Measurements from ENCODE around the gene TOP1.
A peak's percentile ranks its signal among the peaks of the same experiment; 100 is the strongest.

GRCh38 chr20:40990542-40991120 is 38.0 kb upstream of the TOP1 start:
- TF ChIP-seq CTCF (IDR thresholded peaks at IDR 0.05): peak; percentile 75 to 86 (median 85)
- no peak for TF ChIP-seq POLR2AphosphoS5 (IDR thresholded peaks at IDR 0.05)
